ENCODE measurements around the gene DLG2.

The DLG2 gene

DNA sequence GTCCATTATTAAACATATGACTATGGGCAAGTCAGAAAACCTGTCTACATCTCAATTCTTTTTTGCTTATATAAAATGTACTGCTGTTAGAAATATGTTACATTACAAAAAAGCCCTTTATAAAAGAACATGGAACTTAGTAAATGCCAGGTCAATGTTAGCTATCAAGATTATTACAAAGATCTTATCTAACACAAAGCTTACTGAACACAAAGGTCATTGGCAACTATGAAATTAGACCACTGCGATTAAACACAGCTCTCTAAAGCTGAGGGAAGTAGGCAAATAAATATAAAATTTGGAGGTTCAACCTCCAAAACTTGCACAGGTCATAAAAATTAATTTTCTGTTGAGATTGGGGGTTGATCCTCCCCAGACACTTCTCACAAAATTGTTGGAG, 1648.2 kb downstream of the DLG2 start:
- TF ChIP-seq, protein P1, sequence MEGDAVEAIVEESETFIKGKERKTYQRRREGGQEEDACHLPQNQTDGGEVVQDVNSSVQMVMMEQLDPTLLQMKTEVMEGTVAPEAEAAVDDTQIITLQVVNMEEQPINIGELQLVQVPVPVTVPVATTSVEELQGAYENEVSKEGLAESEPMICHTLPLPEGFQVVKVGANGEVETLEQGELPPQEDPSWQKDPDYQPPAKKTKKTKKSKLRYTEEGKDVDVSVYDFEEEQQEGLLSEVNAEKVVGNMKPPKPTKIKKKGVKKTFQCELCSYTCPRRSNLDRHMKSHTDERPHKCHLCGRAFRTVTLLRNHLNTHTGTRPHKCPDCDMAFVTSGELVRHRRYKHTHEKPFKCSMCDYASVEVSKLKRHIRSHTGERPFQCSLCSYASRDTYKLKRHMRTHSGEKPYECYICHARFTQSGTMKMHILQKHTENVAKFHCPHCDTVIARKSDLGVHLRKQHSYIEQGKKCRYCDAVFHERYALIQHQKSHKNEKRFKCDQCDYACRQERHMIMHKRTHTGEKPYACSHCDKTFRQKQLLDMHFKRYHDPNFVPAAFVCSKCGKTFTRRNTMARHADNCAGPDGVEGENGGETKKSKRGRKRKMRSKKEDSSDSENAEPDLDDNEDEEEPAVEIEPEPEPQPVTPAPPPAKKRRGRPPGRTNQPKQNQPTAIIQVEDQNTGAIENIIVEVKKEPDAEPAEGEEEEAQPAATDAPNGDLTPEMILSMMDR (IDR thresholded peaks at IDR 0.05), result no peak

DNA sequence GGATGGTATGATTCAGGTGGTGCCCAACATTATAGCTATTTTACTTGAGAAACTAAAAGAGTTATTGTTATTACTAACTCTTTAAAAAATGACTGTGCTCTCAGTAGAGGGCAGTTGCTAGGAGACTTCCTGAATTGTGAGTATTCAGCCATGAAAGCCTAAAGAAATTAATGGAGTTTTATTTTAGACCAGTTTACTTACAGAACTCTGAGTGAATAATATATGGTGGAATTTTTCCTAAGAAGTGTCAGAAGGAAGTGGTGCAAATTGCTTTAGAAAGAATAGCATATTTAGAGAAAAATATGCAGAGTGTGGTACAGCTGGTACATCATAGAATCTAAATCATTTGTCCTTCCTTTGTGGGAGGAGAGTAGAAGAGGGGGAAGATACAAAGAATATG, 1651.1 kb downstream of the DLG2 start:
- TF ChIP-seq, protein P1 (IDR thresholded peaks at IDR 0.05), result no peak

DNA sequence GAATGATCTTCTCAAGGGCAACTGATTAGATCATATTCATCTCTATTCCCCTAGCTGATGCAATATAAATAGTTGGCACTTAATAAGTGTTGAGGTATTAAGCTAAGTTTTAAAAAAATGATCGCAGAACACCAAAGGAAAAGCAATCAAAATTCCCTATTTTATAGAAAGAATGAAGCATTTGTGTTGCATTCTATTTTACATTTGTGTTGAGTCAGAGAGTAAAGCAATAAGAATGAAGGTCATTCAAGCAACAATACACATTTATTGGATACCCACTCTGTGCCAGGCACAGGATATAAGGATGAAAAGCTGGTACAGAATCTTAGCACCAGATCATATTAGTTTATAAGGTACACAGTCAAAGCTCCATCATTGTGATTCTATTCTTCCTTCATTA, 1654.6 kb downstream of the DLG2 start:
- TF ChIP-seq, protein P1 (IDR thresholded peaks at IDR 0.05), result no peak

DNA sequence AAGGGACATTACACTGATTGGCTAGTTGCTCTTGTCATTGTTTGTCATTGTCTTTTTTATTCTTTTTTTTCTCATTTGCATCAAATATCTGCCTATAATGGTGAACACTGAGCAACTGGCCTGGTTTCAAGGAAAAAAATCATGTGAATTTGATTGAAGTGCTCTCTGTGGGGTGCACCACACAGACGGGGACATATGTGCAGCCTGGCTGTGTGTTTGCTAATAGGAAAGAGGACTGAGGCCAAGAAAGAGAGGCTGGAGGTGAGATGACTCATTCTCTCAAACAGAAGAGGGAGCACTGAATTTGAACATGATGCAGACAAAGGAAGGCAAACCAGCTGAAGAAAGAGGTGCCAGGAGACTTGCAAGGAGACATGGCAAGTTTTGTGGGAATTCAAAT, 1656.1 kb downstream of the DLG2 start:
- TF ChIP-seq, protein P1 (IDR thresholded peaks at IDR 0.05), result no peak

DNA sequence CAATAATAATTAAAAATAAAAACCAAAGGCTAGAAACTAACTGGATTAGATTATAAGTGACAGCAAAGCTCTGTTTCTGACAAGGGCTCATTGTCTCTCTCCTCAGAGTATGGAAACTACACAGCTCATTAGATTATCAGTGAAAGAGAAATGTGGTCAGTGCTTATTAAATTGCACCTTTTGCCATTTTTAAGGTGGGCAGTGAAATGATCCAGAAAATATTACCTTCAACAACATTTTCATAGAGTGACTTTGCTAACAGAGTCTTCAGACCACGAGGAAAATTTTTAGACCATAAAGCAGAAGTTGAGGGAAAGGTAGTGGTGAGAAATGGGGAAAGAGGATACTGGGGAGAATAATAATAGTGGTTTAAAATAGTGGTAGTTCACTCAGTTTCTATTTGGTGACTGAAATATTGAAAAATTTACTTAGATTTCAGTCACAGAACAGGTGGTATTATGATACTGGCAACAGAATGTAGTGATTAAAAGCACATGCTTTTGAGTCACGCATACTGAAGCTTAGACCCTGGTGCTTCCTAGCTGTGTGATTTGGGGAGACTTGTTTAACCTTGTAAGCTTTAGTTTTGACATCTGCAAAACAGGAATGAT, 1657.0 kb downstream of the DLG2 start:
- TF ChIP-seq, protein P1 (IDR thresholded peaks at IDR 0.05), result no peak

DNA sequence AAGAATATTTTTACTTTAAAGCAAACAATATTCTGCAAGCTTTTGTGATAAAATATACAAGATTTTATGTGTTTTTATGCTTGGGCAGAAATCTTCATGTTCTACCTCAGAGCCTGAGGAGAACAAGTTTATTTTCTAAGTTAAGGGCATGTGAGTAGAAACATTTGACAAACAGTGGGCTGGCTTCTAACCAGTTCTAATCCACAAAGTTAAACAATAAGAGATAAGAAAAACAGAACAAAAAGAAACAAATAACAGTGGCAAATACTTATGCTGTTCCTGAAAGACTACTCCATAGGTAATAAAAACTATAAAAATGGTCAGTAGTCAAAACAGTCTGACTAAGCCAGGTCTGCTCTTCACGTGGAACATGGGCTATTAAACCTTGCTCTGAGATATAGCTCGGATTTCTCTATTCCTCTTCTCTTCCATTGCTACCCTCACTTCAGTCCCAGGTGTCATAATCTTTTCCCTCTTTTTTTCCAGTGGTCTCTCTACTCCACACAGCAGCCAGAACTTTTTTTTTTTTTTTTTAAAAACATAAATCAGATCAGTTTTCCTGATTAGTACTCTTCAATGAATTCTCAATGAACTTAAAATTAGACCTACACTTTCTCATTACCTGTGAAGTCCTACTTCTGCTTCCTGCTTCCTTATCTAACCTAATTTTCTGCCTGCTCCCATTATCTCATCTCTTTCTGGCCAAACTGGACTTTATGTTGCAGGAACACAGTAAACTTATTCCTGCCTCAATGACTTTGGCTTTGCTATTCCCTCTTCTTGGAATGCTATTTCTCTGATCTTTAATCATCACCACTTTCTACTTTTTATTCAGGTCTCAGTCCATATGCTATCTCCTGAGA, 1669.9 kb downstream of the DLG2 start:
- TF ChIP-seq, protein P1 (IDR thresholded peaks at IDR 0.05), result no peak

DNA sequence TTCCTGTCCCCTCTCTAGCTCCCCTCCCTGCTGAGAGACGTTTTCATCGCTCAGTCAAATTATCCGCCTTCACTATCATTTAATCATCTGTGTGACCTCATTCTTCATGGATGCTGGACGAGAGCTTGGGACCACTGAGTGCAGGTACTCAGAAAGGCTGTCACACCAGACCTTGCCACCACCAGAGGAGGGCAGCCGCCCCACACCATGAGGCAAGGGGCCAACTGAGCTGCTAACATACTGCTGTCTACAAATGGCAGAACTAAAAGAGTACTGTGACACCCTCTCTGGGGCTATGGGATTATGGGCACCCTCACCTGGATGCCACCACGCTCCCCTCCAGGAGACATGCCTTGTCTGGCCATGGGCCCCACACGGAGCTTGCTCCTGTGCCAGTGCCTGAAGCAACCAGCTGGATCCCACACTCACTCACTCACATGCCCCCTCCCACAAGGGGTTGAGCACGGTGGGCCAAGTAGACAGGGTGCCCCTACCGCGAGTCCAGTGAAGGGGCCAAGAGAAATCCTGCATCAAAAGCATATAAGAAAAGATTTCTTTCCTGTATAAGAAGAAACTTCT, 1670.9 kb downstream of the DLG2 start:
- TF ChIP-seq, protein P1 (IDR thresholded peaks at IDR 0.05), result no peak

Data from LNCAP (cell line).